ENCODE results near the gene OTULIN.

OTULIN gene
- total RNA-seq = 103 to 245 (median 132) reads per million in 9 experiments

DNA sequence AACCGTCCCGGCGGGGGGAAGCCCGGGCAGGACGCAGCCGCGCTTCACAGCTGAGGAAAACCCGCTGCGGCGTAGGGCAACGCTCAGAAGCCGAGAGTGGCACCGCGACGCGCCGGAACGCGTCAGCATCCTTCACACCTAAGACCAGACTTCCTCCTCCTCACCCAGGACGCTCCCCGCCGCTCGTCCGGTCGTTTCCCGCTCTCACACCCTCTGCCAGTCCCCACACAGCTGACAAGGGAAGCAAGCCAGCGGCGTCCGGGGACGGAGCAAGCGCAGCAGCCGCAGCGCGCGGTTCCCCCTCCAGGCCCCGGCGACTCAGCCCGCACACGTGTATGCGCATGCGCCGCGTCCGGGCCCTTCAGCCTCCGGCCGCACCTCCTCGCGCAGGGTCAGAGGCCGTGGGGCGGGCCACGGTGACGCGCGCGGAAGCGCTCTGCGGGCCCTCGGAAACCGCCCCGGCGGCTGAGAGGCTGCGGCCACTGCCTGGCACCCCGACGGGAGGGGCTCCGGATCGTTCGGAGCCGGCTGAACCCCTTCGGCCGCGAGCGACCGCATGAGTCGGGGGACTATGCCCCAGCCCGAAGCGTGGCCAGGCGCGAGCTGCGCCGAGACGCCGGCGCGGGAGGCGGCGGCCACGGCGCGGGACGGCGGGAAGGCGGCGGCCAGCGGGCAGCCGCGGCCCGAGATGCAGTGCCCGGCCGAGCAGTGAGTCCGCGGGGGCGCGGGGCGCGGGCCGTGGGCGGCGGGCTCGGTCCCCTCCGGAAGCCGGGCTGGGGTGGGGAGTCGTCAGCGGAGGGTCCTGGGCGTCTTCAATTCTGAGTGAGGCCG is at the start of gene OTULIN:
Gene OTULIN, plus strand, starts transcription at position 449 of the 831 bp plus-strand sequence. Its CDS starts 108 bp downstream, at position 557.
- no peaks in the 10 kb centered on the region for H3K9me3 Mint-ChIP-seq
- peaks cover 42 to 57% of the 10 kb centered on the region in 2 donors for H3K4me1 Mint-ChIP-seq (ENCODE audit: low read depth in 2 of 2)
- no peaks in the 10 kb centered on the region for H3K27me3 Mint-ChIP-seq
- ATAC-seq (replicated peaks) (peak; percentile 78), DNase-seq (peak; percentile 80 to 83 (median 81))
- H3K27ac Mint-ChIP-seq = peak within 1 kb of the TSS; percentile 96 to 97
- H3K36me3 Mint-ChIP-seq (ENCODE audit: insufficient read depth) = peaks cover 19% of the 10 kb centered on the region
- peak within 1 kb of the TSS; percentile 89 to 96 for H3K4me3 Mint-ChIP-seq

DNA sequence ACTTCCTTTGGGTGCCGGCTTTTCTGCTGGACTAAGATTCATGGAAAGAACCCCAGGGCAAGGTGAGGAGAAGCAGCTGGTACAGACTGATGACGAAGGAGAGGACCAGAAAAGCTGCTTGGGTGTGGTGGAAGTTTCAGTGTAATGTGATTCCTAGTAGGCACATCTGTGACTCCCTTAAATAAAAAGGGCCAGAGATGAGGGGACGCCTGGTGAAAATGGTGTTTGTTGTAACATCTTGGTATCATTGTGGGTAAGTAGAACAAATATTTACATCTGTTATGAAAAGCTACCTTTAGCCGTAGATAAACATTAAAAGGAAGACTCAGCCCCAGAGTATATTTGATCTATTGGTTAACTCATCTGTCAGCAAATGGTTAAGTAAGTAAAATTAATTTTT is 49.2 kb upstream of the OTULIN start:
- H3K36me3 Mint-ChIP-seq (ENCODE audit: insufficient read depth) = peaks cover 33% of the 10 kb centered on the region
- H3K27ac Mint-ChIP-seq = no peak overlapping the region
- H3K9me3 Mint-ChIP-seq = no peaks in the 10 kb centered on the region

DNA sequence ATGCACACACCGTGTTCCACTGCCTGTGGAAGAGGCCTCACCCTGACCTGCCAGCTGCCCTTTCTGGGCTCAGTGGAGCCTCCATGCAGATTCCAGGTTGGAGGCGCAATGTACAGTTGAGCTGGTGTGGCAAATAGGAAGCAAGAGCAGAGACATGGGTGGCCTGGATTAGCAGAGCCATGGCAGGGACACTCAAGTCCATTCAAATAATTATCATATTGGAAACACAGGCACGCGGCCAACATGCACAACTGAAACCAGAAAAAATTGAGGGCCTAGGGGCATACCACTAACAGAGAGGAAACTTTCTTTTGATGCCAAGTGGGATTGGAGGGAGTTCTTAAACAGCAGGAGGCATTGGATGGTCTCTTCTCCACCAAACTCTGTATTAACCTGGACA is 47.1 kb upstream of the OTULIN start:
- ATAC-seq (replicated peaks) (no peak), DNase-seq (no peak)
- Mint-ChIP-seq H3K4me1 (ENCODE audit: low read depth in 2 of 2) (no peaks in the 10 kb centered on the region), H3K27me3 (no peaks in the 10 kb centered on the region), H3K36me3 (ENCODE audit: insufficient read depth) (peaks cover 16% of the 10 kb centered on the region), H3K9me3 (peaks cover 2 to 7% of the 10 kb centered on the region in 2 donors), H3K4me3 (no peak overlapping the region), H3K27ac (no peak overlapping the region)

More for the DNA sequence above, 49.2 kb upstream of the OTULIN start:
- H3K27me3 Mint-ChIP-seq = no peaks in the 10 kb centered on the region
- H3K4me1 Mint-ChIP-seq (ENCODE audit: low read depth in 2 of 2) = no peaks in the 10 kb centered on the region
- DNase-seq = no peak
- no peak overlapping the region for H3K4me3 Mint-ChIP-seq
- ATAC-seq (replicated peaks) = no peak

DNA sequence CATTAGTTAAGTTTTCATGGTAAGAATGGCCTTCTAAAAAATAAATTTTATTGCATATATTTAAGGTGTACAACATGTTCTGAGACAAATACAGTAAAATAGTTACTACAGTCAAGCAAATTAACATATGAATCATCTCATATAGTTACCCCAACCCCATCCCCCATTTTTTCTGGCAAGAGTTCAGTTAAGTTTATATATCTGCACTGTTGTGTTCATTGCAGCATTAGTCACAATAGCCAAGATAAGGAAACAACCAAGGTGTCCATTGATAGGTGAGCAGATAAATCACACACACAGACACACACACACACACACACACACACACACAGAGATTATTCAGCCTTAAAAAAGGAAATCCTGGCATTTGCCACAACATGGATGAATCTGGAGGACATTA is 37.2 kb upstream of the OTULIN start:
- no peaks in the 10 kb centered on the region for H3K36me3 Mint-ChIP-seq (ENCODE audit: insufficient read depth)
- no peak for DNase-seq
- H3K9me3 Mint-ChIP-seq = peaks cover 0 to under 1% of the 10 kb centered on the region in 2 donors
- H3K4me3 Mint-ChIP-seq = no peak overlapping the region
- peaks cover 0 to under 1% of the 10 kb centered on the region in 2 donors for H3K27me3 Mint-ChIP-seq
- no peak overlapping the region for H3K27ac Mint-ChIP-seq
- ATAC-seq (replicated peaks) = no peak
- no peaks in the 10 kb centered on the region for H3K4me1 Mint-ChIP-seq (ENCODE audit: low read depth in 2 of 2)

DNA sequence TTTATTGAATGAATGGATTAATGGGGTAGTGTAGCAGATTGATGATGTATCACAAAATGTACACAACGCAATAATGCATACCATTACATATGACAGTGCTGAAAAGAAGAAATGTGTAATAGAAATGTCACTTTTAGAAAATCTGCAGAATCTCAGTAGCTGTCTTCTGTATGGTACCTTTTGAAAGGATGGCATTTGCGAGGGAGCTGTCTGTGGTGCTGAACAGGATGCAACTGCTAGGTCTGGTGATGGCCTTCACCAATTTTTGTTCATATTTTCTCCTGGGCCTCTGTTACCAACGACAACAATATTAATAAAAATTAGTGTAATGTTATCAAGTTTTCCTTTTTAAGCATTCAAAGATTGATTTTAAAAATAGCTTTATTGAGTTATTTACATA is 36.2 kb upstream of the OTULIN start:
- Mint-ChIP-seq H3K27me3 (peaks cover 0 to 9% of the 10 kb centered on the region in 2 donors), H3K4me1 (ENCODE audit: low read depth in 2 of 2) (no peaks in the 10 kb centered on the region), H3K9me3 (no peaks in the 10 kb centered on the region), H3K27ac (no peak overlapping the region), H3K36me3 (ENCODE audit: insufficient read depth) (no peaks in the 10 kb centered on the region), H3K4me3 (no peak overlapping the region)
- ATAC-seq (replicated peaks) (peak; percentile 51), DNase-seq (peak; percentile 26 to 39 (median 34))

DNA sequence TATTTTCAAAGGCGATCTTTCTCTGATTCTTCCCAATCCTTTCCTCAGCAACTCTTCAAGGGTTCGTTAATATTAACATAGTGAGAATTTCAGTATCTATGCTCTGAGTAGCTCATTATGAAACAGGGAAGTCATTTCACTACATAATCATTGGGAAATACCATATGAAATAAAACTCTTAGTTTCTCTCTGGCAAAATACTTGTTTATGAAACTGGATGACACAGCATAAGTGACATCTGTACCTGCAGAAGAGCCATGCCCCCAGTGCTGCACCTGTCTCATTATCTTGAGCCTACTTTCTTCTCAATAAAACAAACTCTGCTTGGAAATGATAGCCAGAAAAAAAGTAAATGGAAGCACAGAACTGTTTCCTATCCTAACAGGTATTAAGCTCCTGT is 33.8 kb upstream of the OTULIN start:
- DNase-seq (no peak), ATAC-seq (replicated peaks) (no peak)
- no peak overlapping the region for H3K27ac Mint-ChIP-seq
- no peak overlapping the region for H3K4me3 Mint-ChIP-seq
- H3K27me3 Mint-ChIP-seq = peaks cover 0 to 9% of the 10 kb centered on the region in 2 donors
- H3K36me3 Mint-ChIP-seq (ENCODE audit: insufficient read depth) = no peaks in the 10 kb centered on the region
- no peaks in the 10 kb centered on the region for H3K9me3 Mint-ChIP-seq
- H3K4me1 Mint-ChIP-seq (ENCODE audit: low read depth in 2 of 2) = peaks cover 3 to 7% of the 10 kb centered on the region in 2 donors

DNA sequence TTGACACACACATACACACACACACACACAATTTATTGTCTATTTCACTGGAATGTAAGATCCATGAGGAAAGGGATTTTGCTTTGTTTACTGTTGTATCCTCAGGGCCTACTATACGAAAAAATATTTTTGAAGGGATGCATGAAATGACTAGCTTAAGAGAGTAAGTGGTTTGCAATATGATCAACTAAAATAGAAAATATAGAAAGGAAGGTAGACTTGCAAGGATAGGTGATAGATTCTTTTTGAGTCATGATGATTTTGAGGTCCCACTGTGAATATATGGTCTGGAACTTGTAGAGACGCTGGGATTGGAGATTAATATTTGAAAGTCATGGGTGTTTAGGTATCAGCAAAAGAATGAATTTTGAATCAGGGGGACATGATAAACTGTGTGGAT is 28.9 kb upstream of the OTULIN start:
- H3K4me3 Mint-ChIP-seq = no peak overlapping the region
- no peak overlapping the region for H3K27ac Mint-ChIP-seq
- no peaks in the 10 kb centered on the region for H3K9me3 Mint-ChIP-seq
- no peaks in the 10 kb centered on the region for H3K36me3 Mint-ChIP-seq (ENCODE audit: insufficient read depth)
- H3K27me3 Mint-ChIP-seq = peaks cover 0 to 9% of the 10 kb centered on the region in 2 donors
- H3K4me1 Mint-ChIP-seq (ENCODE audit: low read depth in 2 of 2) = peaks cover 3 to 8% of the 10 kb centered on the region in 2 donors
- DNase-seq (no peak), ATAC-seq (replicated peaks) (no peak)

DNA sequence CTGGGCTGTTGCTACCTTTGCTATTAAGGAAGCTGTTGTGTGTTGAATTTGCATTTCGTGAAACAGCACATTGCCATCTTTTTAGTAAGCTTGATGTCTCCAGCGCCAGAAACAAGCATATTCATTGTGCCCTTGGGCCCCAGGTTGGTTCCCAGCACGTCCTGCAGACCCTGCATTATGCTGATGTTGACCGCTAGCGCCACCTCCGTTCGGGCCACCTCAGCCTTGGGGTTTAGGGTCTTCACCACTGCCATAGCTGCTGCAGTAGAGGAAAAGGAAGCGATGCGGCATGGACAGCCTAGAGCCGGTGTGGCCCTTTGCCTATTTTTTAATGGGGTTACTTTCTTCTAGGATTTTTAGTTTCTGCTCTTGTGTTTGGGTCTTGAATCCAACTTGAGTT is 23.8 kb upstream of the OTULIN start:
- H3K4me3 Mint-ChIP-seq = no peak overlapping the region
- DNase-seq = no peak
- no peaks in the 10 kb centered on the region for H3K9me3 Mint-ChIP-seq
- H3K36me3 Mint-ChIP-seq (ENCODE audit: insufficient read depth) = no peaks in the 10 kb centered on the region
- peaks cover 0 to under 1% of the 10 kb centered on the region in 2 donors for H3K4me1 Mint-ChIP-seq (ENCODE audit: low read depth in 2 of 2)
- no peak overlapping the region for H3K27ac Mint-ChIP-seq
- ATAC-seq (replicated peaks) = no peak
- H3K27me3 Mint-ChIP-seq = peaks cover 17 to 30% of the 10 kb centered on the region in 2 donors

DNA sequence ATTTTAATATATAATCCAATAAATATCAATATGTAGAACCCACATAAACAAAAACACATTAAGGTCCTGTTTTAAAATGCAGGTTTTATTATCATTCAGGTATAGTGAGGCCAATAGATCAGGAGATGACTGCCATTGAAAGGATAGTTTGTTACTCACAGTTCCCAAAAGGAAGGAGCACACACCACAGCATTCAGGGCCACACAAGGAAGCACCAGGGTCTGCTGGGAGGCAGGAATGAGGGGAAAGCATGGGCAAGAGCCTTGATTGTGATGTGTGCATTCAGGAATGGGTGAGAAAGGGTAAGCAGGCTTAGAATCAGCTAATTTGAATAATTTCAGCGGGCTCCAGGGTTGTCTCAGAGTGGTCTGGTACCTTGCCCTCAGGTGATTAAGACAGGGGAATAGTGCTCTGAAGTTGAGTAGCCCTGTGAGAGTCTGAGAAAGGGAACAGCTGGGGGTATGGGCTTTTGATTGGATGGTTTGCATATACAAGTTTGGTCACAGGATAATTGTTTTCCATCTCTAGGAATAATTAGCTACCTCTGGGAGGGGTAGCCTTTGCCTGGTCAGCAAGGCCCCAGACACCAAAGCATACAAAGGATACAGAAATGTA is 19.8 kb upstream of the OTULIN start:
- Mint-ChIP-seq H3K27me3 (peaks cover 33 to 48% of the 10 kb centered on the region in 2 donors), H3K36me3 (ENCODE audit: insufficient read depth) (no peaks in the 10 kb centered on the region), H3K4me3 (no peak overlapping the region), H3K27ac (no peak overlapping the region), H3K9me3 (no peaks in the 10 kb centered on the region), H3K4me1 (ENCODE audit: low read depth in 2 of 2) (peaks cover 0 to 3% of the 10 kb centered on the region in 2 donors)
- DNase-seq (no peak), ATAC-seq (replicated peaks) (no peak)

DNA sequence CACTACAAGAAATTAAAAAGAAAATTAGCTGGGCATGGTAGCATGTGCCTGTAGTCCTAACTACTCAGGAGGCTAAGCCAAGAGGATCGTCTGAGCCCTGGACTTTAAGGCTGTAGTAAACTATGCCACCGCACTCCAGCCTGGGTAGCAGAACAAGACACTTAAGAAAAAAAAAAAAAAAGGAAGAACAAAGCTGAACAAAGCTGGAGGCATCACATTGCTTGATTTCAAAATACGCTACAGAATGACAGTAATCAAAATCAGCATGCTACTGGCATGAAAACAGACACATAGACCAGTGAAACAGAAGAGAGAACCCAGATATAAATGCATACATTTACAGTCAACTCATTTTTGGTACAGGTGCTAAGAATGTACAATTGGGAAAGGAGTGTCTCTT is 14.5 kb upstream of the OTULIN start:
- Mint-ChIP-seq H3K27me3 (peaks cover 20 to 25% of the 10 kb centered on the region in 2 donors), H3K27ac (no peak overlapping the region), H3K4me1 (ENCODE audit: low read depth in 2 of 2) (peaks cover 2 to 3% of the 10 kb centered on the region in 2 donors), H3K9me3 (no peaks in the 10 kb centered on the region), H3K36me3 (ENCODE audit: insufficient read depth) (no peaks in the 10 kb centered on the region), H3K4me3 (no peak overlapping the region)
- no peak for DNase-seq
- ATAC-seq (replicated peaks) = no peak

DNA sequence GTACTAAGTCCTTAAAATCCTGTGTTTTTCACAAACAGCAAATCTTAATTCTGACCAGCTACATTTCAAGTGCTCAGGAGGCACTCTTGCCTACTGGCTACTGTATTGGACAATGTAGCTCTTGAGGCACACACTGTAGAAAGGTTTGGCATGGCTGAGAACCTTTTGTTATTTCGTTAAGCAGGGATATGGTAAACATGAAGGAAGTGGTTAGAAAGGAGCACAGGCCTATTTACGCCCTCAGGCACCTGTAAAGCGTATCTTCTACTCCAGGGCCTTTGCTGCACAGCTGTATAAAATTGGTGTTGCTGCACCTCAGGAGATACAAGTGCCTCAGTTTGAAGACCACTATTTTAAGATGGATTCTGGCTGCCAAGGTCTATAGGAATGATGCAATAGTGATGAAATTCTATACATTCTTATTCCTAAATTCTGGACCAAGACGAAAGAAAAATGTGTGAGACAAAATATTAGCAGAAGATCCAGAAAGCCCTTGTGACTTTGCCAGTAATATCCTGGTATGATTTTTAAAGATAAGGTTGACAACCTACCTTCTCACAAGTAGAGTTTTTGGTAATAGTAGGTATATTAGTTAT is 9.3 kb upstream of the OTULIN start:
- ATAC-seq (replicated peaks) (peak; percentile 61), DNase-seq (no peak)
- no peaks in the 10 kb centered on the region for H3K36me3 Mint-ChIP-seq (ENCODE audit: insufficient read depth)
- no peaks in the 10 kb centered on the region for H3K9me3 Mint-ChIP-seq
- H3K4me1 Mint-ChIP-seq (ENCODE audit: low read depth in 2 of 2) = peaks cover 0 to 12% of the 10 kb centered on the region in 2 donors
- no peak overlapping the region for H3K4me3 Mint-ChIP-seq
- H3K27me3 Mint-ChIP-seq = no peaks in the 10 kb centered on the region
- H3K27ac Mint-ChIP-seq = peak overlapping the region; percentile 13 to 67

DNA sequence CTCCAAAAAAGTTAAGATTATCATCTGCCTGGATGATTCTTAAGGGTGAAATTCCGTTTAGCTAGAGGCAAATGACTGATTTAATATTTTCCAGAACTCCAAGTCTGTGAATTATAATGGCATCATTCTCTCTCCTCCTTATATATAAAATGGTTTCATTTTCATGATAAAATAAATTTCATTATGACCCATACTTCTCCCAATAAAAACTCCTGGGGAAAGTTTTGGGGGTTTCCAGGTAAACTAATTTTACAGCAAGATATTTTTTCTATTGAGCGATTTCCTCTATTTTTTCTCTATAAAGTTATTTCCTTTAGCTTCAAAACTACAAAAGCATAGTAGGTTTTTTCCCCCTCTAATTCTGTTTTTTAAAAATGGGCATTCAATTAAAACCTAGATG is 7.6 kb upstream of the OTULIN start:
- Mint-ChIP-seq H3K36me3 (ENCODE audit: insufficient read depth) (no peaks in the 10 kb centered on the region), H3K27me3 (no peaks in the 10 kb centered on the region), H3K4me1 (ENCODE audit: low read depth in 2 of 2) (peaks cover 1 to 19% of the 10 kb centered on the region in 2 donors), H3K27ac (no peak overlapping the region), H3K4me3 (no peak overlapping the region), H3K9me3 (no peaks in the 10 kb centered on the region)
- DNase-seq = no peak
- no peak for ATAC-seq (replicated peaks)

DNA sequence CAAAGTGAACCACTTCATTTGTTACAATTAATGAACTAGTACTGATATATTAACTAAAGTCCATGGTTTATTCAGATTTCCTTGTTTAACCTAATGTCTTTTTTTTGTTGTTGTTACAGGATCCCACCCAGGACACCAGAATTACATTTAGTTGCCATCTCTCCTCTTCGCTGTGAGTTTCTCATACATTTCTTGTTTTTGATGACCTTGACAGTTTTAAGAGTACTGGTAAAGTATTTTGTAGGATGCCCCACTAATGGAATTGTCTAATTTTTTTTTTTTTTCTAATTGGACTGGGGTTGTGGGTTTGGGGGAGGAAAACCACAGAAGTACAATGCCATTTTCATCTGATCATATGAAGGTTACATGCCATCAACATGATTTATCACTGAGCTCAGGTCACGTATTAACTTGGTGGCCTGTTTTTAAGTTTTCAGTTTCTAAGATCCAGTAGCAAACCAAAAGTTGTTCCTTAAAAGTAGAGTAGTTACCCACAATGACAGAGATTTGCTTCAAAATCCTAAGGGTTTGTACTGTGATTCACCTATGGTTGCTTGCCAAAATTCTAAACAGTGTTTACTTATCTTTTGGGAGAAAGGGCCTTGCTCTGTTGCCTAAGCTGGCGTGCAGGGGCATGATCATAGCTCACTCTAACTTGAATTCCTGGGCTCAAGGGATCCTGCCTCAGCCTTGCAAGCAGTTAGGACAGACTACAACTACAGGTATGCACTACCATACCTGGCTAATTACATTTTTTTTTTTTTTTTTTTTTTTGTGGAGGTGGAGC is 4.5 kb upstream of the OTULIN start:
- no peak for DNase-seq
- ATAC-seq (replicated peaks) = no peak
- Mint-ChIP-seq H3K4me1 (ENCODE audit: low read depth in 2 of 2) (peaks cover 10 to 32% of the 10 kb centered on the region in 2 donors), H3K36me3 (ENCODE audit: insufficient read depth) (peaks cover 10% of the 10 kb centered on the region), H3K4me3 (no peak overlapping the region), H3K9me3 (no peaks in the 10 kb centered on the region), H3K27me3 (no peaks in the 10 kb centered on the region), H3K27ac (no peak overlapping the region)

Data from effector memory CD8-positive, alpha-beta T cell (primary cell).